NK-92 (cell line): ENCODE data around the gene ATP6V0E1.

Source experiments
- DNase-seq: peaks from one replicate; lab custom pipeline; 2025; ENCODE audit not compliant: unreplicated experiment; lab: John Stamatoyannopoulos, UW

ATP6V0E1 gene

GRCh38 chr5:172956228-172956627 lies 27.3 kb upstream of the ATP6V0E1 start:
- no peak for DNase-seq

GRCh38 chr5:172956936-172957335 lies 26.6 kb upstream of the ATP6V0E1 start:
- DNase-seq: no peak

- DNase-seq: no peak
These were observed 26.1 kb upstream of the ATP6V0E1 start for GRCh38 chr5:172957458-172957857.

GRCh38 chr5:172958331-172959046 lies 25.1 kb upstream of the ATP6V0E1 start:
- DNase-seq: no peak

- DNase-seq: no peak
These were observed 23.5 kb upstream of the ATP6V0E1 start for GRCh38 chr5:172959824-172960799.

GRCh38 chr5:172969921-172970320 lies 13.7 kb upstream of the ATP6V0E1 start:
- DNase-seq: no peak

- no peak for DNase-seq
These were observed 12.1 kb upstream of the ATP6V0E1 start for GRCh38 chr5:172971482-172971881.

GRCh38 chr5:172972552-172972951 lies 11.0 kb upstream of the ATP6V0E1 start:
- DNase-seq: no peak

GRCh38 chr5:172973127-172973916 lies 10.2 kb upstream of the ATP6V0E1 start:
- no peak for DNase-seq

GRCh38 chr5:172973931-172974330 lies 9.6 kb upstream of the ATP6V0E1 start:
- no peak for DNase-seq

- DNase-seq: no peak
These were observed 8.3 kb upstream of the ATP6V0E1 start for GRCh38 chr5:172975289-172975688.

GRCh38 chr5:172979778-172980177 lies 3.8 kb upstream of the ATP6V0E1 start:
- no peak for DNase-seq

GRCh38 chr5:172981931-172982330 lies 1.6 kb upstream of the ATP6V0E1 start:
- DNase-seq: no peak

- no peak for DNase-seq
These were observed 828 bp downstream of the ATP6V0E1 start for GRCh38 chr5:172984244-172984953.

GRCh38 chr5:172985596-172985995 lies 2.0 kb downstream of the ATP6V0E1 start:
- DNase-seq: no peak

GRCh38 chr5:172988276-172988675 lies 4.7 kb downstream of the ATP6V0E1 start:
- no peak for DNase-seq

GRCh38 chr5:172990776-172991175 lies 7.2 kb downstream of the ATP6V0E1 start:
- no peak for DNase-seq

GRCh38 chr5:172994405-172994804 lies 10.8 kb downstream of the ATP6V0E1 start:
- DNase-seq: no peak

GRCh38 chr5:172999372-172999973 lies 15.9 kb downstream of the ATP6V0E1 start:
- no peak for DNase-seq

GRCh38 chr5:172999974-173000373 lies 16.4 kb downstream of the ATP6V0E1 start:
- no peak for DNase-seq
